HEK293 (cell line): ENCODE data around the gene LRCH1.

ENCODE experiments used
- CTCF ChIA-PET: fragments of 350-600 bp; formaldehyde crosslinking; extraction: SDS; loops from one replicate; lab custom pipeline; 2021; ENCODE audit warnings: antibody characterized with exemption; lab: Yijun Ruan, JAX
- POLR2A ChIA-PET: fragments of 300-600 bp; formaldehyde crosslinking; extraction: SDS; loops from one replicate; lab custom pipeline; 2020; ENCODE audit warnings: antibody characterized with exemption, inconsistent platforms; lab: Yijun Ruan, JAX
- H3K27ac ChIP-seq: fragments of 200-500 bp; sonication (Bioruptor generic); 2 replicates; pipeline ENCODE4 v1.5.1; 2014; ENCODE audit warnings: low read depth, low read length, control low read depth, inconsistent platforms; ENCODE audit errors: extremely low read depth
- H3K36me3 ChIP-seq, 2 experiments: fragments of 200-500 bp in 1 of 2; sonication (Bioruptor generic) in 1 of 2; 1 replicate in 1 of 2; 2 replicates in 1 of 2; pipeline ENCODE4 v1.5.1; 2014 to 2017; ENCODE audit warnings: inconsistent platforms in 2 of 2, low read length in 2 of 2; ENCODE audit not compliant: control insufficient read depth in 2 of 2, insufficient read depth in 1 of 2
- H3K4me1 ChIP-seq: fragments of 200-500 bp; sonication (Bioruptor generic); 2 replicates; pipeline ENCODE4 v1.5.1; 2014; ENCODE audit warnings: mild to moderate bottlenecking, low read length, inconsistent platforms; ENCODE audit not compliant: control insufficient read depth, insufficient read depth
- H3K4me3 ChIP-seq: 2 replicates; pipeline ENCODE4 v1.5.1; 2011; ENCODE audit warnings: low read depth, mild to moderate bottlenecking, control low read depth, low read length, moderate library complexity
- H3K9me3 ChIP-seq: fragments of 200-500 bp; sonication (Bioruptor generic); 2 replicates; pipeline ENCODE4 v1.5.1; 2014; ENCODE audit warnings: low read depth, low read length, inconsistent platforms; ENCODE audit not compliant: control insufficient read depth, insufficient read depth
- EGR2 ChIP-seq: fragments of 450-650 bp; formaldehyde crosslinking; IDR thresholded peaks from 2 replicates; pipeline ENCODE4 v1.5.1; 2016; ENCODE audit warnings: low read depth, missing biosample characterization, missing genetic modification characterization
- PRDM1 ChIP-seq: fragments of 450-650 bp; formaldehyde crosslinking; IDR thresholded peaks from 2 replicates; pipeline ENCODE4; 2016; ENCODE audit warnings: missing biosample characterization, missing genetic modification characterization
- ZFHX2 ChIP-seq: fragments of 450-650 bp; formaldehyde crosslinking; conservative IDR thresholded peaks from 2 replicates; pipeline ENCODE4 v1.5.1; 2016; ENCODE audit warnings: missing biosample characterization, missing genetic modification characterization
- ZNF138 ChIP-seq: fragments of 450-650 bp; formaldehyde crosslinking; IDR thresholded peaks from 2 replicates; pipeline ENCODE4 v1.5.1; 2016; ENCODE audit warnings: missing biosample characterization, missing genetic modification characterization, borderline replicate concordance
- ZNF19 ChIP-seq: fragments of 450-650 bp; formaldehyde crosslinking; IDR thresholded peaks from 2 replicates; pipeline ENCODE4; 2016; ENCODE audit warnings: missing biosample characterization, missing genetic modification characterization, low read depth
- ZNF239 ChIP-seq: fragments of 450-650 bp; formaldehyde crosslinking; IDR thresholded peaks from 2 replicates; pipeline ENCODE4 v1.5.1; 2016; ENCODE audit warnings: missing biosample characterization, missing genetic modification characterization
- ZNF354C ChIP-seq: fragments of 450-650 bp; formaldehyde crosslinking; IDR thresholded peaks from 2 replicates; pipeline ENCODE4 v1.5.1; 2016; ENCODE audit warnings: missing biosample characterization, missing genetic modification characterization, low read depth, borderline replicate concordance
- ZNF366 ChIP-seq: fragments of 450-650 bp; formaldehyde crosslinking; conservative IDR thresholded peaks from 2 replicates; pipeline ENCODE4 v1.5.1; 2016; ENCODE audit warnings: missing biosample characterization, missing genetic modification characterization
- ZNF488 ChIP-seq: fragments of 450-650 bp; formaldehyde crosslinking; IDR thresholded peaks from 2 replicates; pipeline ENCODE4 v1.5.1; 2016; ENCODE audit warnings: missing biosample characterization, missing genetic modification characterization
- ZNF548 ChIP-seq: fragments of 450-650 bp; formaldehyde crosslinking; IDR thresholded peaks from 2 replicates; pipeline ENCODE4 v1.5.1; 2016; ENCODE audit warnings: missing biosample characterization, missing genetic modification characterization
- ZNF558 ChIP-seq: fragments of 450-650 bp; formaldehyde crosslinking; IDR thresholded peaks from 2 replicates; pipeline ENCODE4 v1.5.1; 2016; ENCODE audit warnings: missing biosample characterization, missing genetic modification characterization
- ZNF571 ChIP-seq: fragments of 450-650 bp; formaldehyde crosslinking; IDR thresholded peaks from 2 replicates; pipeline ENCODE4 v1.5.0; 2017; ENCODE audit warnings: missing biosample characterization, missing genetic modification characterization
- ZNF629 ChIP-seq: fragments of 450-650 bp; formaldehyde crosslinking; IDR thresholded peaks from 2 replicates; pipeline ENCODE4 v1.5.1; 2017; ENCODE audit warnings: missing biosample characterization, missing genetic modification characterization
- ZNF701 ChIP-seq: fragments of 450-650 bp; formaldehyde crosslinking; IDR thresholded peaks from 2 replicates; pipeline ENCODE4 v1.5.1; 2016; ENCODE audit warnings: missing biosample characterization, missing genetic modification characterization
- ZNF785 ChIP-seq: fragments of 450-650 bp; formaldehyde crosslinking; IDR thresholded peaks from 2 replicates; pipeline ENCODE4 v1.5.1; 2016; ENCODE audit warnings: missing biosample characterization, missing genetic modification characterization
- ZNF792 ChIP-seq: fragments of 450-650 bp; formaldehyde crosslinking; IDR thresholded peaks from 2 replicates; pipeline ENCODE4 v1.5.1; 2016; ENCODE audit warnings: missing biosample characterization, missing genetic modification characterization
- ZSCAN18 ChIP-seq: fragments of 450-650 bp; formaldehyde crosslinking; IDR thresholded peaks from 2 replicates; pipeline ENCODE4 v1.5.1; 2016; ENCODE audit warnings: missing biosample characterization, missing genetic modification characterization
- TF ChIP-seq, protein P1 (sequence below): fragments of 450-650 bp; formaldehyde crosslinking; IDR thresholded peaks from 2 replicates; pipeline ENCODE4 v1.5.1; 2016; ENCODE audit warnings: missing biosample characterization, missing genetic modification characterization
- TF ChIP-seq, protein P2 (sequence below): fragments of 450-650 bp; formaldehyde crosslinking; IDR thresholded peaks from 2 replicates; pipeline ENCODE4 v1.5.1; 2017; ENCODE audit warnings: missing biosample characterization, missing genetic modification characterization

Gene LRCH1

GRCh38 chr13:46682015-46682414, 129.0 kb downstream of the LRCH1 start:
- Histone ChIP-seq H3K9me3 (no peaks in the 10 kb centered on the region), H3K4me3 (no peak overlapping the region), H3K27ac (no peak overlapping the region), H3K36me3 (no peaks in the 10 kb centered on the region), H3K4me1 (peaks cover 18% of the 10 kb centered on the region)
- POLR2A ChIA-PET = no interaction called here
- CTCF ChIA-PET = no interaction called here
- TF ChIP-seq ZFHX2 (tag by site-specific recombination) (peak; percentile 62), ZNF138 (tag by site-specific recombination) (no peak), ZNF629 (tag by site-specific recombination) (0 out of 2 replicates have a peak, but pooled peaks have one; percentile 16), ZSCAN18 (tag by site-specific recombination) (no peak), ZNF548 (0 out of 2 replicates have a peak, but pooled peaks have one; percentile 58), ZNF19 (no peak), EGR2 (peak; percentile 25; the same call in 1 of the 2 replicates)

DNA sequence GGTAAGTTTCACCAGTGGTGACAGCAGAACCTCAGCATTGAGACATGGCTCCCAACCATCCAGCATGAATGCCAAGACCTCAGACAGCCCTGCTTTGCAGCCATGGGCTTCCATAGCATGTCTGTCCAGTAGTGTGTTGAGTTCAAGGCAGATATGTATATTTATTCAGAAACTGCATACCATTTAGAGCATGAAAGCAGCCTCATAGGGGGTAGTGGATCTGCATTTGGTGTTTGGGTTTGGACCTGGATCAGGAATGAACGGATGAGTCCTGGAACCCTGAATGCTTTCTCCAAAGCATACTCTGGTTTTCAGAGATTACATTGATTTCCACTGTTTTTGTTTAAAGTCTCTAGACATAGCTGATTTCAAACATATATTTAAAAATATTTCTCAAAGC, 129.7 kb downstream of the LRCH1 start:
- peaks cover 20% of the 10 kb centered on the region for H3K4me1 ChIP-seq
- H3K27ac ChIP-seq = no peak overlapping the region
- no peak for TF ChIP-seq ZNF792 (tag by site-specific recombination)
- TF ChIP-seq ZNF785 (tag by site-specific recombination) = no peak
- TF ChIP-seq, protein P1, sequence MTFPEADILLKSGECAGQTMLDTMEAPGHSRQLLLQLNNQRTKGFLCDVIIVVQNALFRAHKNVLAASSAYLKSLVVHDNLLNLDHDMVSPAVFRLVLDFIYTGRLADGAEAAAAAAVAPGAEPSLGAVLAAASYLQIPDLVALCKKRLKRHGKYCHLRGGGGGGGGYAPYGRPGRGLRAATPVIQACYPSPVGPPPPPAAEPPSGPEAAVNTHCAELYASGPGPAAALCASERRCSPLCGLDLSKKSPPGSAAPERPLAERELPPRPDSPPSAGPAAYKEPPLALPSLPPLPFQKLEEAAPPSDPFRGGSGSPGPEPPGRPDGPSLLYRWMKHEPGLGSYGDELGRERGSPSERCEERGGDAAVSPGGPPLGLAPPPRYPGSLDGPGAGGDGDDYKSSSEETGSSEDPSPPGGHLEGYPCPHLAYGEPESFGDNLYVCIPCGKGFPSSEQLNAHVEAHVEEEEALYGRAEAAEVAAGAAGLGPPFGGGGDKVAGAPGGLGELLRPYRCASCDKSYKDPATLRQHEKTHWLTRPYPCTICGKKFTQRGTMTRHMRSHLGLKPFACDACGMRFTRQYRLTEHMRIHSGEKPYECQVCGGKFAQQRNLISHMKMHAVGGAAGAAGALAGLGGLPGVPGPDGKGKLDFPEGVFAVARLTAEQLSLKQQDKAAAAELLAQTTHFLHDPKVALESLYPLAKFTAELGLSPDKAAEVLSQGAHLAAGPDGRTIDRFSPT (tag by site-specific recombination) = no peak
- TF ChIP-seq ZNF701 (tag by site-specific recombination) = no peak
- no peak for TF ChIP-seq ZNF239
- ChIA-PET POLR2A (no interaction called here), CTCF (no interaction called here)
- no peak overlapping the region for H3K4me3 ChIP-seq
- no peaks in the 10 kb centered on the region for H3K36me3 ChIP-seq
- no peaks in the 10 kb centered on the region for H3K9me3 ChIP-seq

- H3K27ac ChIP-seq = no peak overlapping the region
- H3K36me3 ChIP-seq = no peaks in the 10 kb centered on the region
- ChIA-PET CTCF (no interaction called here), POLR2A (interaction anchor here (0.6 to 1.3 kb wide), 2 partner anchors 132 to 588 kb away, joined by 4 to 6 read pairs; no protein-coding TSS in a partner anchor)
- no peaks in the 10 kb centered on the region for H3K9me3 ChIP-seq
- peaks cover 20% of the 10 kb centered on the region for H3K4me1 ChIP-seq
- no peak overlapping the region for H3K4me3 ChIP-seq
- no peak for TF ChIP-seq ZNF138 (tag by site-specific recombination)
- TF ChIP-seq ZNF571 = no peak
- no peak for TF ChIP-seq ZNF558
- TF ChIP-seq ZNF488 (tag by site-specific recombination) = no peak
- TF ChIP-seq ZNF366 (tag by site-specific recombination) = no peak
- no peak for TF ChIP-seq ZNF354C (tag by site-specific recombination)
- TF ChIP-seq, protein P2, sequence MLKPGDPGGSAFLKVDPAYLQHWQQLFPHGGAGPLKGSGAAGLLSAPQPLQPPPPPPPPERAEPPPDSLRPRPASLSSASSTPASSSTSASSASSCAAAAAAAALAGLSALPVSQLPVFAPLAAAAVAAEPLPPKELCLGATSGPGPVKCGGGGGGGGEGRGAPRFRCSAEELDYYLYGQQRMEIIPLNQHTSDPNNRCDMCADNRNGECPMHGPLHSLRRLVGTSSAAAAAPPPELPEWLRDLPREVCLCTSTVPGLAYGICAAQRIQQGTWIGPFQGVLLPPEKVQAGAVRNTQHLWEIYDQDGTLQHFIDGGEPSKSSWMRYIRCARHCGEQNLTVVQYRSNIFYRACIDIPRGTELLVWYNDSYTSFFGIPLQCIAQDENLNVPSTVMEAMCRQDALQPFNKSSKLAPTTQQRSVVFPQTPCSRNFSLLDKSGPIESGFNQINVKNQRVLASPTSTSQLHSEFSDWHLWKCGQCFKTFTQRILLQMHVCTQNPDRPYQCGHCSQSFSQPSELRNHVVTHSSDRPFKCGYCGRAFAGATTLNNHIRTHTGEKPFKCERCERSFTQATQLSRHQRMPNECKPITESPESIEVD (tag by site-specific recombination) = peak; percentile 66
- TF ChIP-seq PRDM1 = 0 out of 2 replicates have a peak, but pooled peaks have one; percentile 10
- TF ChIP-seq ZNF785 (tag by site-specific recombination) = no peak
Observed at GRCh38 chr13:46683676-46684260, 130.8 kb downstream of the LRCH1 start.
